Endothelial cell of umbilical vein (primary cell): ENCODE results near the gene ZNF213. TPM values are rescaled to one million over a fixed set of nuclear protein-coding genes. Genes with fewer than 3 reads are reported as not detected.
"Not testable (repeated sequence)": the region's sequence is repeated elsewhere in the genome, so short reads cannot be mapped to it uniquely, and the experiment has no call there.

Experiments
- BruUV-seq: library from RNA; stranded (reverse); fragments of 400-500 nt; replicated peaks from 2 replicates; lab custom pipeline; 2021; lab: Mats Ljungman, UMichigan
- CTCF ChIA-PET: fragments of 300-600, 350-600 bp; sonication (Branson Sonifier 250); formaldehyde crosslinking; loops from one replicate; lab custom pipeline; 2021; ENCODE audit warnings: antibody characterized with exemption, inconsistent platforms; lab: Charles Lee
- POLR2A ChIA-PET: fragments of 300-600, 350-600 bp; sonication (Branson Sonifier 250); formaldehyde crosslinking; loops from one replicate; lab custom pipeline; 2021; ENCODE audit warnings: antibody characterized with exemption, inconsistent platforms; lab: Charles Lee
- DNase-seq: peaks from one replicate; pipeline ENCODE4 v3.0.0-alpha.2; 2011; ENCODE audit warnings: low read depth, low spot score
- FAIRE-seq: peaks from 2 replicates; lab custom pipeline; 2011; peaks lifted over from hg19 to GRCh38; lab: Jason Lieb, UNC
- H2AFZ ChIP-seq: 2 replicates; pipeline ENCODE4 v1.6.0; 2012; ENCODE audit warnings: low read depth, low read length, control low read depth, inconsistent platforms
- H3K27ac ChIP-seq: 2 replicates; pipeline ENCODE4 v1.5.1; 2011; ENCODE audit warnings: low read depth, mild to moderate bottlenecking, control low read depth, low read length, moderate library complexity; ENCODE audit not compliant: insufficient read depth
- H3K27me3 ChIP-seq, 2 experiments: 2 replicates each; pipeline versions ENCODE4 v1.6.0 to v1.6.1; 2011; ENCODE audit warnings: low read length in 2 of 2, mixed read lengths in 1 of 2; ENCODE audit not compliant: control insufficient read depth in 2 of 2, insufficient read depth in 2 of 2
- H3K36me3 ChIP-seq, 2 experiments: 2 replicates in 1 of 2; 3 replicates in 1 of 2; pipeline ENCODE4 v1.5.1; 2011; ENCODE audit warnings: low read length in 2 of 2, mild to moderate bottlenecking in 1 of 2, moderate library complexity in 1 of 2; ENCODE audit not compliant: control insufficient read depth in 2 of 2, insufficient read depth in 2 of 2; ENCODE audit errors: extremely low read depth in 1 of 2
- H3K4me1 ChIP-seq: 3 replicates; pipeline ENCODE4 v1.5.1; 2011; ENCODE audit warnings: mild to moderate bottlenecking, low read length; ENCODE audit not compliant: control insufficient read depth, insufficient read depth; ENCODE audit errors: extremely low read depth
- H3K4me2 ChIP-seq: 2 replicates; pipeline ENCODE4 v1.6.1; 2011; ENCODE audit warnings: low read length, control low read depth, mixed read lengths; ENCODE audit not compliant: insufficient read depth
- H3K4me3 ChIP-seq, 3 experiments: fragments of 200-600 bp in 1 of 3; sonication (generic), shearing (Covaris generic) in 1 of 3; replicated peaks in 1 of 3; 2 replicates each; pipeline ENCODE4 v1.5.1; 2011 to 2016; ENCODE audit warnings: control low read depth in 3 of 3, low read length in 3 of 3, mild to moderate bottlenecking in 2 of 3, inconsistent platforms in 1 of 3, low read depth in 1 of 3, moderate library complexity in 1 of 3; ENCODE audit not compliant: insufficient read depth in 1 of 3
- H3K79me2 ChIP-seq: 2 replicates; pipeline ENCODE4 v1.6.0; 2012; ENCODE audit warnings: low read length, inconsistent platforms; ENCODE audit not compliant: control insufficient read depth, insufficient read depth
- H3K9ac ChIP-seq: replicated peaks from 2 replicates; pipeline ENCODE3; 2011; ENCODE audit warnings: low read length, control low read depth; ENCODE audit not compliant: insufficient read depth; ENCODE audit errors: extremely low read depth
- H3K9me1 ChIP-seq: replicated peaks from 3 replicates; pipeline ENCODE4 v1.6.0; 2011; ENCODE audit warnings: mild to moderate bottlenecking, low read length; ENCODE audit not compliant: control insufficient read depth, insufficient read depth; ENCODE audit errors: extremely low read depth
- H3K9me3 ChIP-seq: replicated peaks from 2 replicates; pipeline ENCODE4 v1.5.1; 2012; ENCODE audit warnings: low read length, inconsistent platforms; ENCODE audit not compliant: control insufficient read depth, insufficient read depth
- H4K20me1 ChIP-seq: replicated peaks from 2 replicates; pipeline ENCODE3; 2011; ENCODE audit warnings: mild to moderate bottlenecking, low read length; ENCODE audit not compliant: control insufficient read depth, insufficient read depth; ENCODE audit errors: extremely low read depth
- CTCF ChIP-seq, 2 donors: IDR thresholded peaks; 1 replicate in 1 of 2; 2 replicates in 1 of 2; pipeline ENCODE4 v1.5.1; 2011; ENCODE audit warnings: low read length in 2 of 2, mild to moderate bottlenecking in 2 of 2, moderate library complexity in 2 of 2, control low read depth in 1 of 2, inconsistent platforms in 1 of 2, low read depth in 1 of 2; ENCODE audit not compliant: insufficient read depth in 1 of 2; ENCODE audit errors: extremely low read depth in 1 of 2
- EZH2 ChIP-seq: IDR thresholded peaks from 2 replicates; pipeline ENCODE4 v1.6.1; 2012; ENCODE audit warnings: borderline replicate concordance, low read depth, mild to moderate bottlenecking, moderate library complexity, low read length, inconsistent platforms; ENCODE audit not compliant: severe bottlenecking
- FOS ChIP-seq: IDR thresholded peaks from 2 replicates; pipeline ENCODE4 v1.6.1; 2011; ENCODE audit warnings: mild to moderate bottlenecking, low read length, moderate library complexity, borderline replicate concordance; ENCODE audit not compliant: insufficient read depth
- GATA2 ChIP-seq: IDR thresholded peaks from 2 replicates; pipeline ENCODE4 v1.7.0; 2011; ENCODE audit warnings: low read depth, mild to moderate bottlenecking, moderate library complexity, mixed read lengths, low read length; ENCODE audit not compliant: insufficient read length, insufficient read depth
- JUN ChIP-seq: IDR thresholded peaks from 2 replicates; pipeline ENCODE4 v1.6.1; 2011; ENCODE audit warnings: borderline replicate concordance, low read depth; ENCODE audit not compliant: insufficient read length, insufficient read depth
- MAX ChIP-seq: IDR thresholded peaks from 2 replicates; pipeline ENCODE4 v1.6.1; 2011; ENCODE audit not compliant: insufficient read depth, insufficient read length
- MYC ChIP-seq: IDR thresholded peaks from one replicate; pipeline ENCODE4 v1.6.1; 2011; ENCODE audit warnings: mild to moderate bottlenecking, low read depth, low read length
- POLR2A ChIP-seq: IDR thresholded peaks from 2 replicates; pipeline ENCODE4 v1.6.1; 2012; ENCODE audit warnings: low read depth, mild to moderate bottlenecking, control low read depth, low read length
- POLR2AphosphoS5 ChIP-seq: IDR thresholded peaks from 2 replicates; pipeline ENCODE4 v1.6.1; 2012; ENCODE audit warnings: low read depth, mild to moderate bottlenecking, control low read depth, low read length, moderate library complexity; ENCODE audit not compliant: insufficient read depth
- dilution Hi-C: fragments of 300-500 bp; cut with MboI; formaldehyde crosslinking; loops from one replicate; pipeline ENCODE4 v1.15.0; 2019; ENCODE audit warnings: low sequenced_read_pairs; ENCODE audit not compliant: extremely low pct_ligation_motif_present
- intact Hi-C: fragments of 100-400 bp; cut with micrococcal nuclease; formaldehyde crosslinking; loops from one replicate; pipeline ENCODE4 v1.10.0; 2022
- polyA plus RNA-seq, 4 experiments: library from polyadenylated mRNA; depleted of rRNA in 3 of 4; stranded (reverse) in 3 of 4; unstranded in 1 of 4; fragments of >200 nt; gene quantifications; 2 replicates each; pipeline versions ENCODE4 v1.2.1 to v1.2.3, GENCODE V29; 2011 to 2012; ENCODE audit warnings: missing spikeins in 1 of 4
- total RNA-seq: library from RNA; stranded (reverse); gene quantifications from 2 replicates; pipeline ENCODE4 v1.2.3, GENCODE V29; 2021

The ZNF213 gene
- total and polyA plus RNA-seq, 2 donors (not counting 3 experiments of a cell fraction or from before 2014, with no cell fraction given): 2.0 to 9.8 TPM

GRCh38 chr16:3138823-3139426, 4.1 kb downstream of the ZNF213 start:
- TF ChIP-seq POLR2A (no peak), GATA2 (no peak), MYC (no peak), JUN (no peak), FOS (no peak), CTCF (IDR thresholded peaks at IDR 0.05; ENCODE audit: extremely low read depth in 1 of 2, insufficient read depth in 1 of 2, low read depth in 1 of 2, low read length in 2 of 2) (no peak), POLR2AphosphoS5 (no peak), MAX (no peak), EZH2 (no peak)
- Histone ChIP-seq H3K27me3 (no peaks in the 10 kb centered on the region), H3K36me3 (peaks cover 0 to 9% of the 10 kb centered on the region in 2 experiments), H4K20me1 (no peaks in the 10 kb centered on the region), H3K9ac (no peak overlapping the region), H3K9me3 (no peaks in the 10 kb centered on the region), H3K27ac (no peak overlapping the region), H3K79me2 (peaks cover 8% of the 10 kb centered on the region), H3K4me1 (peaks cover 7% of the 10 kb centered on the region), H3K9me1 (no peaks in the 10 kb centered on the region), H2AFZ (no peak overlapping the region), H3K4me2 (no peak overlapping the region), H3K4me3 (no peak overlapping the region)
- BruUV-seq: no TSS peak
- ChIA-PET CTCF (no interaction called here), POLR2A (no interaction called here)
- FAIRE-seq: no peak
- intact Hi-C loops (no loop called here), dilution Hi-C loops (no loop called here)
- DNase-seq: no peak

GRCh38 chr16:3139561-3139960, 4.7 kb downstream of the ZNF213 start:
- BruUV-seq, H3K4me2 ChIP-seq, H3K4me3 ChIP-seq, H2AFZ ChIP-seq, DNase-seq, H3K9me1 ChIP-seq, H3K79me2 ChIP-seq, H4K20me1 ChIP-seq, H3K9me3 ChIP-seq, intact Hi-C loops, CTCF ChIA-PET, dilution Hi-C loops, H3K27ac ChIP-seq, H3K4me1 ChIP-seq, FAIRE-seq, H3K36me3 ChIP-seq, H3K27me3 ChIP-seq, POLR2A ChIA-PET, H3K9ac ChIP-seq: not testable (repeated sequence)
